HepG2 (cell line): ENCODE measurements around the gene DAAM1. TPM values are rescaled to one million over a fixed set of nuclear protein-coding genes. Genes with fewer than 3 reads are reported as not detected.

Source experiments
- ASH2L ChIP-seq: fragments of 300-600, 200-600 bp; sonication (generic); IDR thresholded peaks from 2 replicates; pipeline ENCODE4 v1.7.0; 2017; ENCODE audit warnings: low read depth, mild to moderate bottlenecking, moderate library complexity, mixed read lengths, low read length; ENCODE audit not compliant: insufficient read length
- ATF3 ChIP-seq: sonication (generic); formaldehyde crosslinking; IDR thresholded peaks from 2 replicates; pipeline ENCODE4 v1.4.0; 2020; ENCODE audit warnings: missing genetic modification reagents
- ETV6 ChIP-seq: sonication (generic); formaldehyde crosslinking; conservative IDR thresholded peaks from 2 replicates; pipeline ENCODE4 v1.4.0; 2020; ENCODE audit warnings: missing genetic modification reagents
- GZF1 ChIP-seq: sonication (generic); formaldehyde crosslinking; IDR thresholded peaks from 2 replicates; pipeline ENCODE4 v1.5.1; 2020; ENCODE audit warnings: mild to moderate bottlenecking, missing genetic modification reagents
- HOXA3 ChIP-seq: sonication (generic); formaldehyde crosslinking; IDR thresholded peaks from 2 replicates; pipeline ENCODE4 v1.5.0; 2020; ENCODE audit warnings: missing genetic modification reagents
- KAT7 ChIP-seq: IDR thresholded peaks from 2 replicates; pipeline ENCODE4 v1.6.1; 2018; ENCODE audit warnings: borderline replicate concordance, missing compliant biosample characterization
- MAZ ChIP-seq, 2 experiments: sonication (generic) in 1 of 2; formaldehyde crosslinking in 1 of 2; IDR thresholded peaks; 2 replicates each; pipeline versions ENCODE4 v1.5.0 to v1.6.1; 2012 to 2020; ENCODE audit warnings: low read depth in 2 of 2, mild to moderate bottlenecking in 2 of 2, borderline replicate concordance in 1 of 2, improper control_type of control experiment in 1 of 2, low read length in 1 of 2, missing genetic modification reagents in 1 of 2, moderate library complexity in 1 of 2
- NFIB ChIP-seq: sonication (generic); formaldehyde crosslinking; IDR thresholded peaks from 2 replicates; pipeline ENCODE4 v1.9.0; 2021; ENCODE audit warnings: missing genetic modification reagents, mild to moderate bottlenecking, borderline replicate concordance
- REST ChIP-seq, 2 experiments: IDR thresholded peaks; 2 replicates each; pipeline ENCODE4 v1.6.1; 2011 to 2012; ENCODE audit warnings: low read length in 2 of 2, borderline replicate concordance in 1 of 2, low read depth in 1 of 2, mild to moderate bottlenecking in 1 of 2, moderate library complexity in 1 of 2
- SMARCC2 ChIP-seq: fragments of 450-650 bp; IDR thresholded peaks from 2 replicates; pipeline ENCODE4 v1.6.1; 2017; ENCODE audit warnings: antibody characterized with exemption, mild to moderate bottlenecking
- THYN1 ChIP-seq: sonication (generic); formaldehyde crosslinking; IDR thresholded peaks from 2 replicates; pipeline ENCODE4 v1.8.1; 2023; ENCODE audit warnings: low read depth, mild to moderate bottlenecking, moderate library complexity, missing genetic modification reagents, borderline replicate concordance
- U2AF2 ChIP-seq: fragments of 200-400 bp; formaldehyde crosslinking; IDR thresholded peaks from 2 replicates; pipeline ENCODE4 v1.6.1; 2017; ENCODE audit warnings: low read depth, mild to moderate bottlenecking, low read length
- XRCC5 ChIP-seq: fragments of 200-400 bp; formaldehyde crosslinking; optimal IDR thresholded peaks from 2 replicates; pipeline ENCODE3; 2017; ENCODE audit warnings: mild to moderate bottlenecking, low read length
- ZBTB14 ChIP-seq: sonication (generic); formaldehyde crosslinking; IDR thresholded peaks from 2 replicates; pipeline ENCODE4 v1.4.0; 2020; ENCODE audit warnings: missing genetic modification reagents
- ZBTB20 ChIP-seq: sonication (generic); formaldehyde crosslinking; IDR thresholded peaks from 2 replicates; pipeline ENCODE4 v1.8.1; 2023; ENCODE audit warnings: missing genetic modification reagents, low read depth, mild to moderate bottlenecking, borderline replicate concordance
- ZBTB34 ChIP-seq: sonication (generic); formaldehyde crosslinking; IDR thresholded peaks from 2 replicates; pipeline ENCODE4 v1.8.0; 2022; ENCODE audit warnings: mild to moderate bottlenecking, missing genetic modification reagents
- ZNF572 ChIP-seq: sonication (generic); formaldehyde crosslinking; IDR thresholded peaks from 2 replicates; pipeline ENCODE4 v1.5.1; 2020; ENCODE audit warnings: mild to moderate bottlenecking, missing genetic modification reagents
- ZNF674 ChIP-seq: sonication (generic); formaldehyde crosslinking; IDR thresholded peaks from 2 replicates; pipeline ENCODE4 v1.5.0; 2020; ENCODE audit warnings: low read depth, mild to moderate bottlenecking, missing genetic modification reagents
- ZNF766 ChIP-seq: sonication (generic); formaldehyde crosslinking; IDR thresholded peaks from 2 replicates; pipeline ENCODE4 v1.5.0; 2020; ENCODE audit warnings: missing genetic modification reagents, borderline replicate concordance
- ZNF772 ChIP-seq: sonication (generic); formaldehyde crosslinking; IDR thresholded peaks from 2 replicates; pipeline ENCODE4 v1.5.0; 2020; ENCODE audit warnings: mild to moderate bottlenecking, missing genetic modification reagents
- ZNF790 ChIP-seq: sonication (generic); formaldehyde crosslinking; IDR thresholded peaks from 2 replicates; pipeline ENCODE4 v1.8.0; 2022; ENCODE audit warnings: missing genetic modification reagents, mild to moderate bottlenecking, borderline replicate concordance
- polyA plus RNA-seq, 8 experiments: library from polyadenylated mRNA; depleted of rRNA in 3 of 8; stranded (reverse) in 7 of 8; unstranded in 1 of 8; fragments of >200 nt; fragmentation: Illumina TruSeq in 4 of 8; extraction: Trizol in 4 of 8; gene quantifications; 2 replicates each; pipeline versions ENCODE4 v1.2.1 to v1.2.3, GENCODE V29; 2011 to 2016; ENCODE audit warnings: low read depth in 4 of 8, missing spikeins in 1 of 8, mixed read lengths in 1 of 8; ENCODE audit not compliant: insufficient read depth in 1 of 8
- total RNA-seq, 5 experiments: library from RNA; depleted of rRNA; stranded (reverse); fragments of >200 nt; fragmentation: Illumina TruSeq; extraction: Trizol; gene quantifications; 2 replicates each; pipeline ENCODE4 v1.2.3, GENCODE V29; 2016; ENCODE audit warnings: low read depth in 1 of 5

Gene DAAM1
- total and polyA plus RNA-seq, 2 of the 13 experiments (the other 11 are each of a cell fraction or from before 2014, with no cell fraction given): 10.9 to 24.5 TPM

GRCh38 chr14:59297071-59297776 lies 108.8 kb downstream of the DAAM1 start (continued):
- no peak for TF ChIP-seq U2AF2
- TF ChIP-seq ZNF766: no peak
- TF ChIP-seq MAZ (IDR thresholded peaks at IDR 0.05; ENCODE audit: borderline replicate concordance, low read depth, low read length): no peak
- no peak for TF ChIP-seq MAZ (CRISPR knock-in tag; IDR thresholded peaks at IDR 0.05; ENCODE audit: low read depth)
- TF ChIP-seq HOXA3 (CRISPR knock-in tag): peak; percentile 63; the same call in 1 of the 2 replicates
- TF ChIP-seq ZBTB14 (CRISPR knock-in tag): no peak
- TF ChIP-seq ZNF772: no peak
- TF ChIP-seq REST (IDR thresholded peaks at IDR 0.05; ENCODE audit: borderline replicate concordance in 1 of 2, low read depth in 1 of 2, low read length in 2 of 2): no peak
- TF ChIP-seq GZF1: no peak
- TF ChIP-seq ZNF790 (CRISPR knock-in tag): no peak
- TF ChIP-seq ZNF572 (CRISPR knock-in tag): no peak
- TF ChIP-seq KAT7 (CRISPR knock-in tag): no peak
- TF ChIP-seq THYN1 (CRISPR knock-in tag): no peak
- peak; percentile 99 for TF ChIP-seq ZBTB34 (CRISPR knock-in tag)
- TF ChIP-seq ASH2L: no peak
- no peak for TF ChIP-seq SMARCC2
- TF ChIP-seq ZBTB20 (CRISPR knock-in tag): no peak
- no peak for TF ChIP-seq NFIB (CRISPR knock-in tag)
- no peak for TF ChIP-seq XRCC5
- no peak for TF ChIP-seq ZNF674 (CRISPR knock-in tag)
- TF ChIP-seq ETV6 (CRISPR knock-in tag): no peak
- peak; percentile 93 for TF ChIP-seq ATF3 (CRISPR knock-in tag)
